NCI-H2227 treated with DMSO at 0.1 percent for 48 hours (cell line): ENCODE measurements around the gene KRT34.
A peak's percentile ranks its signal among the peaks of the same experiment; 100 is the strongest.

Experiments used
- DNase-seq: peaks from one replicate; lab custom pipeline; 2025; lab: John Stamatoyannopoulos, UW

KRT34 gene

GRCh38 chr17:41332239-41332638 is 49.9 kb downstream of the KRT34 start:
- no peak for DNase-seq

GRCh38 chr17:41331606-41332005 is 50.5 kb downstream of the KRT34 start:
- no peak for DNase-seq

- DNase-seq, result peak; percentile 21
Measured at GRCh38 chr17:41329279-41329948, 52.7 kb downstream of the KRT34 start.

GRCh38 chr17:41328207-41328606 is 53.9 kb downstream of the KRT34 start:
- no peak for DNase-seq
